LoVo (cell line): ENCODE results near the gene FBLN2.
"Not testable (repeated sequence)": the region's sequence is repeated elsewhere in the genome, so short reads cannot be mapped to it uniquely, and the experiment has no call there.

ENCODE experiments used
- DNase-seq: peaks from one replicate; pipeline ENCODE4 v3.0.0-alpha.2; 2016; ENCODE audit warnings: low spot score

The FBLN2 gene

GRCh38 chr3:13548696-13549622 is at the start of gene FBLN2:
TSS of gene FBLN2 (plus strand) at chr3:13549125. CDS start at chr3:13570356, 21,231 bp downstream.
- no peak for DNase-seq

GRCh38 chr3:13499246-13499645 is 49.7 kb upstream of the FBLN2 start:
- DNase-seq = not testable (repeated sequence)

GRCh38 chr3:13500133-13500885 is 48.6 kb upstream of the FBLN2 start:
- no peak for DNase-seq

- DNase-seq = no peak
Observed at GRCh38 chr3:13501056-13501455, 47.9 kb upstream of the FBLN2 start.

- DNase-seq = no peak
Observed at GRCh38 chr3:13501521-13501920, 47.4 kb upstream of the FBLN2 start.

GRCh38 chr3:13501958-13502790 is 46.8 kb upstream of the FBLN2 start:
- DNase-seq = no peak

GRCh38 chr3:13502791-13503060 is 46.2 kb upstream of the FBLN2 start:
- no peak for DNase-seq

GRCh38 chr3:13504161-13504831 is 44.6 kb upstream of the FBLN2 start:
- DNase-seq = no peak

- no peak for DNase-seq
Observed at GRCh38 chr3:13505147-13506130, 43.5 kb upstream of the FBLN2 start.

GRCh38 chr3:13506239-13506638 is 42.7 kb upstream of the FBLN2 start:
- DNase-seq = no peak

GRCh38 chr3:13506680-13507079 is 42.2 kb upstream of the FBLN2 start:
- DNase-seq = no peak

- DNase-seq = no peak
Observed at GRCh38 chr3:13507247-13507569, 41.7 kb upstream of the FBLN2 start.

GRCh38 chr3:13507570-13508339 is 41.2 kb upstream of the FBLN2 start:
- no peak for DNase-seq

- DNase-seq = no peak
Observed at GRCh38 chr3:13508496-13508895, 40.4 kb upstream of the FBLN2 start.

GRCh38 chr3:13509059-13509815 is 39.7 kb upstream of the FBLN2 start:
- DNase-seq = no peak

GRCh38 chr3:13509816-13510192 is 39.1 kb upstream of the FBLN2 start:
- DNase-seq = no peak

- no peak for DNase-seq
Observed at GRCh38 chr3:13512451-13512850, 36.5 kb upstream of the FBLN2 start.

- DNase-seq = no peak
Observed at GRCh38 chr3:13513051-13513912, 35.6 kb upstream of the FBLN2 start.
